ENCODE results near the gene ERC2. TPM values are rescaled to one million over a fixed set of nuclear protein-coding genes. Genes with fewer than 3 reads are reported as not detected.
A peak's percentile ranks its signal among the peaks of the same experiment; 100 is the strongest.

ERC2 gene
- total RNA-seq, 3 donors from 2014 or later, result 0.64 to 7.3 (median 1.3) TPM

DNA sequence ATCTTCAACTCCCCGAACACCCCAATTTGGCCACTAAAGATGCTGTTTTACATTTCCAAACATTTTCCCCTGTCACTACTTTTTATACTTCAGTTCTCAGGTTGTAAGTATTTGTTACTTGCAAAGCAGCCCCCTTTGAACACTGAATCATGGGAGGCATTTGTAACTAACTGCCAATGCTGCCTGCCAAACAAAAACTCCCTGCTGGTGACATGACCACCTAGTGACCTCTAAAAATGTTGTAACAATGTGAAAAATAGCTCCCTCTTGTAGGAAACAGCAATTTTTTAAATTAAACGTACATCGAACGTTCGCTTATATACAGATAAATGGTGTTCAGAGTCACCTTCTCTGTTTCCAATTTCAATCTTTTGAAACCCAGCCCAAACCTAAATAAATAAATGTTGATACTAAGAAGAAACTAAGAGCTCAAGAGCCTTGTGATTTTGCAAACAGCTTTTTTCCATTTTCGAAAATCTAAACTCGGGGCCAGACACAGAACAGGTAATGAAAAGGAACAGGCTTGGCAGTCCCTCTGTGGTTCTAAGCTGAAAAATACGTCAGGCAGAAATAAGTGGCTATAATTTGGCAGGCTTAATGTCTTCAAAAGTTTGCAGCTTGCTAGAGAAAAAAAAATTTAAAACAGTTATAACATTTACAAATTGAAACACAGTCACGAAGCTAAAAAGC lies 712.6 kb downstream of the ERC2 start:
- Histone ChIP-seq H3K27me3 (no peaks in the 10 kb centered on the region), H3K9me3 (no peaks in the 10 kb centered on the region), H3K36me3 (no peaks in the 10 kb centered on the region), H3K27ac (no peak overlapping the region), H3K4me1 (no peaks in the 10 kb centered on the region), H3K4me3 (no peak overlapping the region)
- intact Hi-C loops (cut with DNase I; ENCODE audit: low total_unique reads), result loop anchor here (10.0 kb wide), 1 partner anchor 309 kb away; no protein-coding TSS in a partner anchor
- DNase-seq (ENCODE audit: low spot score in 2 of 2), result no peak
- TF ChIP-seq, protein P1, sequence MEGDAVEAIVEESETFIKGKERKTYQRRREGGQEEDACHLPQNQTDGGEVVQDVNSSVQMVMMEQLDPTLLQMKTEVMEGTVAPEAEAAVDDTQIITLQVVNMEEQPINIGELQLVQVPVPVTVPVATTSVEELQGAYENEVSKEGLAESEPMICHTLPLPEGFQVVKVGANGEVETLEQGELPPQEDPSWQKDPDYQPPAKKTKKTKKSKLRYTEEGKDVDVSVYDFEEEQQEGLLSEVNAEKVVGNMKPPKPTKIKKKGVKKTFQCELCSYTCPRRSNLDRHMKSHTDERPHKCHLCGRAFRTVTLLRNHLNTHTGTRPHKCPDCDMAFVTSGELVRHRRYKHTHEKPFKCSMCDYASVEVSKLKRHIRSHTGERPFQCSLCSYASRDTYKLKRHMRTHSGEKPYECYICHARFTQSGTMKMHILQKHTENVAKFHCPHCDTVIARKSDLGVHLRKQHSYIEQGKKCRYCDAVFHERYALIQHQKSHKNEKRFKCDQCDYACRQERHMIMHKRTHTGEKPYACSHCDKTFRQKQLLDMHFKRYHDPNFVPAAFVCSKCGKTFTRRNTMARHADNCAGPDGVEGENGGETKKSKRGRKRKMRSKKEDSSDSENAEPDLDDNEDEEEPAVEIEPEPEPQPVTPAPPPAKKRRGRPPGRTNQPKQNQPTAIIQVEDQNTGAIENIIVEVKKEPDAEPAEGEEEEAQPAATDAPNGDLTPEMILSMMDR (IDR thresholded peaks at IDR 0.05), result no peak
- TF ChIP-seq POLR2AphosphoS5 (IDR thresholded peaks at IDR 0.05) (no peak), POLR2A (IDR thresholded peaks at IDR 0.05) (no peak)

DNA sequence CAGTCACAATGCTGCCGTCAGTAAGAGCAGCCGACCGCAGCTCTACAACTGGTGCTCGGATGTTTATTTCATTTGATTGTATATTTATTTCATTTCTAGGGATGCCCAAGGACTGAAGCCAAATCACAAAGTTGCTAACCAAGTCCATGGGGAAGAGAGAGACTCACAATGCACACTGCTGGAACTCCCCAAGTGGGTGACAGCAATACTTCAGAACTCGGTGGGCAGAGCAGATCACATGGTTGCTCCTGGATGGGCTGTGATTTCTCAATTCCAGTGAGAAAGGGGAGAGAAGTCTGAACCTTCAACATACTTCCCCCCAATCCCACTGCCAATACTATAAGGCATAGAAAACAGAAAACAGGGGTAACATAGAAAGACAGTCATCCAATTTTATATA lies 715.4 kb downstream of the ERC2 start:
- H3K4me1 ChIP-seq, result no peaks in the 10 kb centered on the region
- H3K27ac ChIP-seq, result no peak overlapping the region
- no peaks in the 10 kb centered on the region for H3K27me3 ChIP-seq
- intact Hi-C loops (cut with DNase I; ENCODE audit: low total_unique reads), result loop anchor here (5.0 to 10.0 kb wide), 2 partner anchors 312 to 639 kb away; no protein-coding TSS in a partner anchor
- H3K4me3 ChIP-seq, result no peak overlapping the region
- DNase-seq (ENCODE audit: low spot score in 2 of 2), result no peak
- no peaks in the 10 kb centered on the region for H3K36me3 ChIP-seq
- no peaks in the 10 kb centered on the region for H3K9me3 ChIP-seq
- TF ChIP-seq POLR2AphosphoS5 (IDR thresholded peaks at IDR 0.05) (no peak), POLR2A (IDR thresholded peaks at IDR 0.05) (no peak)
- TF ChIP-seq, protein P1 (IDR thresholded peaks at IDR 0.05), result no peak

DNA sequence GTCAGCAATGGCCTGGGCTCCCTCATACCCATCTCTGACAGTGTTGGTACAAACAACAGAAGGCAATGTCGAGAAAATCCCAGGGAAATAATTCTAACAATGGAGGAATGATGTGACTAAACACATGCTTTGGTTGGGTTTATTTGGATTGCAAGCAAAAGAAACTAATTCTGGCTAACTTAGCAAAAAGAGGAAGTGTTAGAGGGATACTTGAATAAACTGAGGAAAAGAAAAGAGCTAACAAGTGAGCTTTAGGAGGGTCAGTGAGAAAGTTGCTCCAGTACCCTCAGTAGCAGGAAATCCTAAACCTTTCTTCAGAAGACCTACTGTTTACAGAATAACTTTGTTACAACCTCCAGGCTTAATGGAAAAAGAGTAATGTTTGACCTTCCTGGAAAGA lies 716.5 kb downstream of the ERC2 start:
- no peaks in the 10 kb centered on the region for H3K4me1 ChIP-seq
- DNase-seq (ENCODE audit: low spot score in 2 of 2), result no peak
- intact Hi-C loops (cut with DNase I; ENCODE audit: low total_unique reads), result loop anchor here (5.0 to 10.0 kb wide), 2 partner anchors 313 to 641 kb away; no protein-coding TSS in a partner anchor
- no peak overlapping the region for H3K27ac ChIP-seq
- H3K9me3 ChIP-seq, result no peaks in the 10 kb centered on the region
- no peaks in the 10 kb centered on the region for H3K27me3 ChIP-seq
- H3K36me3 ChIP-seq, result no peaks in the 10 kb centered on the region
- H3K4me3 ChIP-seq, result no peak overlapping the region
- TF ChIP-seq, protein P1 (IDR thresholded peaks at IDR 0.05), result no peak
- no peak for TF ChIP-seq POLR2A (IDR thresholded peaks at IDR 0.05)
- no peak for TF ChIP-seq POLR2AphosphoS5 (IDR thresholded peaks at IDR 0.05)

DNA sequence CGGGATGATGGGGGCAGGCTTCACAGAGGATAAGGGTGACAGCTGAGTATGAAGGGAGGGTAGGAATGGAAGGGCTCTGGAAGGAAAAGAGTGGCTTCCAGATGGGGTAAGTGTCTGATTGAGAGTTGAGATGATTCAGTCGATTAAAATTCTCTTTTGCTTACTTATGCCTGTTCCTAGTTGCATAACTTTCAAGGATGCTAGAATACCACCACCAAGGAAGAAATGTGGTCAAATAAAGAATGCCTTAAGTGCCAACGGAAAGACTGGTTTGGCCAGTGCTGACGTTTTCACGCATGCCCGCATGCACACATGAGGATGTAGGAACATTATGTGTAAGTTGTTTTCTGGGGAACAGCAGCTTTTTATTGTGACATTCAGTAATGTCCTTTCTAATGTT lies 717.7 kb downstream of the ERC2 start:
- DNase-seq (ENCODE audit: low spot score in 2 of 2), result peak; percentile 67 to 76
- intact Hi-C loops (cut with DNase I; ENCODE audit: low total_unique reads), result loop anchor here (5.0 to 10.0 kb wide), 2 partner anchors 314 to 642 kb away; no protein-coding TSS in a partner anchor
- Histone ChIP-seq H3K27me3 (no peaks in the 10 kb centered on the region), H3K27ac (peak overlapping the region in 1 of 2 donors; percentile 3), H3K4me1 (no peaks in the 10 kb centered on the region), H3K9me3 (no peaks in the 10 kb centered on the region), H3K4me3 (no peak overlapping the region), H3K36me3 (no peaks in the 10 kb centered on the region)
- TF ChIP-seq POLR2AphosphoS5 (IDR thresholded peaks at IDR 0.05), result peak in 1 of 3 donors; percentile 68
- TF ChIP-seq, protein P1 (IDR thresholded peaks at IDR 0.05), result no peak
- TF ChIP-seq POLR2A (IDR thresholded peaks at IDR 0.05), result no peak

DNA sequence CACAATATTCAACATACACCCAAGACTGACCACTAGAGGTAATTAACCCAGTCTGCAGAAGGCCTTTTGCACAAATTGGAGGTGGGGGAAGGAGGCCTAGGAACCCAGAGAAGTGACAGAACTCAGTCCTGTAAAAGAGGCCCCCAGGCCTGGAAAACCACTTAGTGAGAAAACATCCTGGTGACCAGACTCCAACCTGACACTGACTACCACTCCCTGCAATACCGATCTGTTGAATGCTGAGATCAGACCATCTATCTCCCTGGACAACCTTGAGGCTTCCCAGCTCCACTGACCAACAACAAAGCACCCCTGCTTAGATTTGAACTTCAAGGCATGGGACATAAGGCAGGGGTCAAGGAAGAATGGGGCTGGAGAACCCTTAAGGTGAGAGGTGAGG lies 719.2 kb downstream of the ERC2 start:
- TF ChIP-seq POLR2A (IDR thresholded peaks at IDR 0.05) (no peak), POLR2AphosphoS5 (IDR thresholded peaks at IDR 0.05) (no peak)
- TF ChIP-seq, protein P1 (IDR thresholded peaks at IDR 0.05), result no peak
- intact Hi-C loops (cut with DNase I; ENCODE audit: low total_unique reads), result no loop called here
- no peaks in the 10 kb centered on the region for H3K27me3 ChIP-seq

More for the DNA sequence above, 719.2 kb downstream of the ERC2 start:
- no peaks in the 10 kb centered on the region for H3K36me3 ChIP-seq
- H3K4me3 ChIP-seq, result no peak overlapping the region
- H3K4me1 ChIP-seq, result no peaks in the 10 kb centered on the region
- no peaks in the 10 kb centered on the region for H3K9me3 ChIP-seq
- no peak overlapping the region for H3K27ac ChIP-seq
- no peak for DNase-seq (ENCODE audit: low spot score in 2 of 2)

Measured in breast epithelium (tissue), 4 donors.